ENCODE measurements around the gene CRHR1.

Gene CRHR1

DNA sequence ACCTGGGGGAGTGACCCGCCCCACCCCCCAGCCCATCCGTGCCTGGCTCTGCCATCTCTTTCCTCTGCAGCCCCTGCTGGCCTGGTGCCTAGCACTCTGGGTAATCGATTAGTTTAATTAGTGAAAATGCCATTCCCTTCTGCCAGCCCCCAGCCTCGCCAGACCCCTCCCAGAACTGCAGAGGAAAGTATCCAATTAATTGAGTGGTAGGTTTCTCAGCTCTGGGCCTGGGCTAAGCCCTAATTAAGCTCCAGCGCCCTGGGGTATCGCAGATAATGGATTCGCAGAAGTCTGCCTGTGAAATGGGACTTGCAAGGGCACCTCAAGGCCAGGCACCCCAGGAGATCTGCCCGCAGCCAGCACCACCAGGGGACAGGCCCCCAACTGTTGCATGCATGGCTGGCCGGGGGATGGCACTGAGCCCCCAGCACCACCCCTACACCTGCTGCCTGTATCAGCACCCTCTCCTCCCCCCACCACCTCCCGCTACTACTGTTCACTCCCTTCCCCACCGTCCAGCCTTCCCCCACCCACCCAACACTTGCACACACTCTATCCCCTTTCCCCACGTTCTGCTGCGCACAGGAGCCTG, 40.9 kb downstream of the CRHR1 start:
- peak in 2 of 3 experiments; percentile 14 to 41 for DNase-seq

DNA sequence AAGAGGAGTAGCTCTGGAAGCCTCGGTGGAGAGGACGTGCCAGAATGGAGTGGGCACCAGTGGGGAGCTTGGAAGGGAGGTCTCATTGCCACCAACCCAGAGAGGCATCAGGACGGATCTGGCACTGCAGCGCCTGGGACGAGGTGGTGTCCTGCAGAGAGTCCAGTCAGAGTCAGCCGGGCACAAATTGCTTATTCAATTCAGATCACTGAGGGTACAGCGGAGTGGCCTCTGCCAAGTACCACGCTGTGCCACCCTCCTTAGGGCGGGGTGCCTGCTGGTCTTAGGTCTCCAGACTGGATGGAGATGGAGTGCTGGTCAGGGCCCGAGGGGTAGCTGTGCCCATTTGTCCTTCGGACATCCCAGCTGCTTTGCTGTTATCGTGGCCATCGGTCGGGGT, 41.7 kb downstream of the CRHR1 start:
- DNase-seq, result no peak

DNA sequence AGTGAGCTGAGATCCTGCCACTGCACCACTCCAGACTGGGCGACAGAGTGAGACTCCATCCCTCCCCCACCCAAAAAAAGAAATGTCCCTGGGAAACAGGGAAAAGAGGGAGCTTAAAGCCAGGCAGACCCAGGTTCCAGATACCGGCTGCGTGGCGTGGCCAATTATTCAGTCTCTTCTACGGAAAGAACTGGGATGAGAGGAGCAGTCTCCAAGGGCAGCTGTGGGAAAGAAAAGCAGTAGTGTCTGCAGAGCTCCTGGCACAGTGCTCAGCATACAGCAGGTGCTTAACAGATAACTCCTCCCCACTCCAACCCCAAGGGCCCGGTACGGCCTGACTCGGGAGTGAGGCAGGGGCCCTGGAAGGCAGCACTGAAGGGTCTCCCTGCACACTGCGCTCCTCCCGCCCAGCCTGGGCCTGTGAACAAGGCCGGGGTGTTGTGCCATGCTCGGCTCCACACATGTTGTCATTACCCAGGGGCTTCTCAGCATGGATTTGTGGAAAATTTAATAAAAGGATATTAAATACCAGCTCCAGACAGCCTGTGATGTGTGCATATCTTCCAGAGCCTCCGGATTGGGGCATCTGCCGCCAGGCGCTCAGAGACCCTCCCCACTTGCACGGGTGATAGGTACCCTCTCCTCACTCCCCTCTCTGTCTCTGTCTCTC, 42.9 kb downstream of the CRHR1 start:
- no peak for DNase-seq

DNA sequence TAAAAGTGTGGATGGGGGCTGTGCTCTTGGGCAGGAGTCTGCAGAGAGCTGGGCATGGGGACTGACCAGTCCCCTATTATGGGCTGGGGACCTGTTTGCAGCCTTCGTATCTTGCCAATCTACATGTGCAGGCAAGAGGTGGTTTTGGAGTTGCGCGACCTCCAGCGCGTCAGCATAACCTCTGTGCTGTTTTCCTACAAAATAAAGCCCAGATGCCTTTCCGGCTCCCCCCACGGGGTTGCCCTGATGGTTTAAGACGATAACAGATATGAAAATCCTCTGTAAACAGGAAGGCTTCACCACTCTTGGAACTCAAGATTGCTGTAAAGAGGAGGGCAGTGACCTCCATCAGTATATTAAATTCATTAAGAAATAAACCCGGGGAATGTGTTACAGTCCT, 44.1 kb downstream of the CRHR1 start:
- DNase-seq, result no peak

DNA sequence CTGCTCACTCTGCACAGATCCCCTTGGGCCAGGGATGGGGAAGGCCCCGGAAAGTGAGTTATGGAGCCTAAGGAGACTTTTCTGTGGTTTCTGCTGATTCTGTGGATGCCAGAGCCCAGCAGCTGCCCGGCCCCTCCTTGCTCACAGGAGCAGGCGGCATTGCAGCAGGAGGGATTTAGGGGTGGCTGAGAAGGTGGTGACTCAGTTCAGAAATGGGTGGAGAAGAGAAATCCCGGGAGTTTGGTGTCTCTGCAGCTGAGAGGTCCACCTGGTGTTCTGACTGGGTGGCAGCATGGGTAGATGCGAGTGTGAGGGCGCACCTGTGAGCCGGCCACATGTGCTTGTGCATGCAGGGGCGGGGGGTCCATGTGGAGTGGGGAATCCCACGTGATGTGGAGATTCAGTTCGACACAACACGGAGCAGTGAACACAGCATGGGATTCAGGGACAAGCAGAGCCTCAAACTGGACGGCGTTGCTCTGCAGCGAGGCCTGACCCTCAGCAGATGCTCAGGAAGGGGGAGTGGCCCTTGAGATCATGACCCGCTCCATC, 44.5 kb downstream of the CRHR1 start:
- no peak for DNase-seq

DNA sequence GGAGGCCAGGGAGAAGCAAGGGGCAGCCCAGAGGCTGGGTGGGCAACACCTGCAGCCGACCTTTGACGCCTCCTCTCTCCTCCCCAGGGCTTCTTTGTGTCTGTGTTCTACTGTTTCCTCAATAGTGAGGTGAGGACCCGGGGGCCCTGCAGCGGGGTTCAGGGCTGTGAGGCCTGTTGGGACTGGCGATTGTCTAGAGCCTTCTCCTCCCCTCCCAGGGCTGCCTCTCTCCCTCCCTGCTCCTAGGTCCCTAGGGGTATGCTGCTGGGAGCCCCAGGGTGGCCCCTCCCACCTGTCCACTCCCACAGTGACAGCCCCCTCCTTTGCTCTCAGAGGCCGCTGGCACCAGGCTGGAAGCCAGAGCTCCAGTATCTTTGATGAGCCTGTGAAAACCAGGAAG, 49.8 kb downstream of the CRHR1 start:
- DNase-seq, result peak in 1 of 3 experiments; percentile 27

DNA sequence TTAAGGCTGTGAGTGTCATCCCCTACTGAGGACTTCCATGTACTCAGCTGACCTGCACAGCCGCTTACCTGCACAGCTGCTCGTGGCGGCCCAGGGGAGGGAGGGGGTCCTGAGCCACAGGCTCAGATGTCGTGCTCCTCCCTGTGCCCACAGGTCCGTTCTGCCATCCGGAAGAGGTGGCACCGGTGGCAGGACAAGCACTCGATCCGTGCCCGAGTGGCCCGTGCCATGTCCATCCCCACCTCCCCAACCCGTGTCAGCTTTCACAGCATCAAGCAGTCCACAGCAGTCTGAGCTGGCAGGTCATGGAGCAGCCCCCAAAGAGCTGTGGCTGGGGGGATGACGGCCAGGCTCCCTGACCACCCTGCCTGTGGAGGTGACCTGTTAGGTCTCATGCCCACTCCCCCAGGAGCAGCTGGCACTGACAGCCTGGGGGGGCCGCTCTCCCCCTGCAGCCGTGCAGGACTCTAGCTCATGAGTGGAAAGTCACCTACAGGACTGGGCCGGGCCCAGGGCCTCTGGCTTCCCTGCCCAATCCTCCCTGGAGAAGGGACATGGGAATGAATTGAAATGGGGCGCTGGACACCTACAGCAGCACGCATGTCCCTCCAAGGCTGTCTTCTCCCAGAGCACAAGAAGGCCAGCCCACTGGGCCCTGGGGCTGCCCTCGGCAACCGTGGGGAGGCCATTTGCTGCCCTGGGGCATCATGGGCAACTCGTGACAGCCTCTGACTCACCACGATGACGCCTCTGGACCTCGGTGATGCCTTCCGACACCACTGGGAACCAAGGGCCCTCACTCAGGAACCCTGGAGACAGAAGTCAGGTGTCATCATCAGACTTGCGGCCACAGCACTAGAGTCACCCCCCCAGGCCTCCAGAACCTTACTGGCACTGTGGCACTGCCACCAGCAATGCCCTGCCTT, 50.6 kb downstream of the CRHR1 start:
- no peak for DNase-seq

DNA sequence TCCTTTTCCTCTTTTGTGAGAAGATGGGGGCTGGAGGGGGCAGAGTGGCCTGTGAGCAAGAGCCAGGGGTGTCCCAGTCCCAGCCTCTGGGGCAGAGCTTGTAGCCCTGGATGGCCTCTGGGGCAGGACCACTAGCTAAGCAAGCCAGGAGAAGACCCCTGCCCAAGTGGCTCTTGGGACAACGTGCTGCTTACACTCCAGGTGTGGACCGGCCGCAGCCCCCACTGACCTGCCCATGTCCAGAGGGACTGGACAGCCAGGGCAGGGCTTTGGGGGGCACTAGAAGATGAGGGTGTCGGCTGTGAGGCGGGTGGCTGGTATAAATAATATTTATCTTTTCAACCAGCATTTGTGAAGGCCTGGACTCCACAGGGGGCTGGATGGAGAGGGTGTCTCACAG, 51.4 kb downstream of the CRHR1 start:
- no peak for DNase-seq

DNA sequence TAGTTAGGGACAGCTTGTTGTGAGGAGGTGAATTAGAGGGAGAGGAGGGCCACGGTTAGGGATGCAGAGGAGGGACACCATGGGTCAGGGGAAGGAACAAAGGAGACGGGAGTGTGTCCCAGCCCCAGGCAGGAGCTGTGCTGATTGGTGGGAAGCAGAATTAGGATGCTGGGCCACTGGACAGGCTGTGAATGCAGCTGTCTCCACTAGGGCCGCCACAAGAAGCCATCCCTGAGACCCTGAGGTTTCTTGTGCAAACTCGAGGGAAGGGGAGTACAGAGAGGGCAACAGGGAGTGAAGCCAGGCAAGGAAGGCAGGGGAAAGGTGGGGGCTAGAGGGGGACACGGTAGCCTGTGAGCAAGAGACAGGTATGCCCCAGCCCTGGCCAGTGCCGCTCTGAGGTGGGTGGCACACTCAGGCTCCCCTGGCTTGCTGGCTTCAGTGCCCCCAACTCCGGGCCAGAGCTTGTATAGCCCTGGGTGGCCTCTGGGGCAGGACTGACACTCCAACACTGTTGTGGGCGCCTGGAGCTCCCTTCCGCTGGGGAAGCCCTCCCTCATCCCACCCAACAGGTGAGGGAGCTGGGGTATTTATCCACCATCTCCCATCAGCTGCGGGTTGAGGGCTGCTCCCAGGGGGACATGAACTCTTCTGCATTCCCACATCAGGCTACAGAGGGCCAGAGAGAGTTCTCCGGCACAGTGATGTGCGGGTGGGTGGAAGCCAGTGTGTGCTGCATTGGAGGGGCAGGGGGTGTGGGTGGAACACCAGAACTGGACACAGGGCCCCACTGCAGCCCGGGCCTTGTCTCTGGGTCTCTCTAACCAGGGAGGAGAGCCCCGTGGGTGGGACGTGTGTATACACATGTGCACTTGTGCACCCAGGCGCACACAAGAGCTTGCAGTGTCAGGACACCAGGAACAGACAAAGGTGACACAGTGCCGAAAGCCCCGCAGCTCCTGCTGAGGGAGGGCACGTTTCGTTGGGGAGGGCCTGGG, 52.2 kb downstream of the CRHR1 start:
- DNase-seq, result no peak

DNA sequence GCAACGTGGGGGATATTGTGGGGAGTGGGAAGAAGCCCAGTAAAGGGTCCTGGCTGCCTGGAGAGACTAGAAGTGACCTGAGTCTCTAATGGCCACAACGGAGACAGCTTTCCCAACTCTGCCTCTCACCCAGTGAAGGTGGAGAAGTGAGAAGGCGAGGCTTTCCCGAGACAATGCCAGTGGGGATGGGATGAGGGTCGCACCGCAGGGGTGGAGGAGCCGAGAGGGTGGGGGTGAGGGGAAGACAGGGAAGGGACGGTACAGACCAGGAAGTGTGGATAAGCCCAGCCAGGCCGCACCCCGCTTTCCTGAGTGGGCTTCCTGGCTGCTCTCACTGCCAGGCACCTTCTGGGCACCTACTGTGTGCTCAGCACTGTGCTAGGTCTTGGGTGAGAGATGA, 53.1 kb downstream of the CRHR1 start:
- DNase-seq, result no peak

DNA sequence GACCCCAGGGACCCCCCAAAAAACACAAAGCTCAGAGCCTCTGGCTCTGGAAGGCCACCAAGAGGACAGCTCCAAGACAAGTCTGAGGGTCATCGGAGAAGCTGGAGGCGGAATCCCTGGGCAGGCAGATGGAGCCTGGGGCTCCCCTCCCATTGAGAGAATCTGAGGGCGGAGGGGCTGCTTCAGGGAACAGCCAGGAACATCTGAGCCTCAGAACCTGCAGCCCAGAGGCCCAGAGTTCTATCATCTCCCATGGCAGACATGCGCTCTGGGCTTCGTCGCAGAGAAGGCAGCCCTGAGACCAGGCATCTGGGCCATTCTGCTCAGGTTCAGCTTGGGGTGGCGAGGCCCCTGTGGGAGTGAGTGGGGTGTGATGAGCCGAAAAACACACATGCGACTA, 53.5 kb downstream of the CRHR1 start:
- DNase-seq, result no peak

DNA sequence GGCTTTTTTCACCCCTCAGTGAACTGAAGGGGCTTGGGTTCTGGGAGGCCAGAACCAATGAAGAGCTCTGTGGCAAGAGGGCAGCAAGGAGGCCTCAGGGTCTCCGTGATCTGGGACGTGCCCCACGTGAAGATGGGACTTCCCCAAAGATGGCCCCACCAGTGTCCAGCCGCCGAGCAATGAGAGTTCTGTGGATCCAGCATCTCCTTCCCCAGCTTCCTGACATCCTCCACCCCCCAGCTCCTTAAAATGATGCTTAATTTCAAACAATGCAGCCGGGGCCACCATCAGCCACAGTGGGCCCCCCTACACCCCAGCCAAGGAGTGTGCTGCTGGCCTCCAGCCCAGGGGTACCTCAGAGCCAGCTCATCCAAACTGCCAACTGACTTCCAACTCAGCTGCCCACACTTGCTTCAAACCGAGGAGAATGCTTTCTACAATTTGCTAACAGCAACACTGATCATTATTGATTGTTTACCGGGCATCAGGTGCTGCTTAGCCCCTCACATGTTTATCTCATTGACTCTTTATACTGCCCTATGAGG, 54.7 kb downstream of the CRHR1 start:
- DNase-seq, result no peak

DNA sequence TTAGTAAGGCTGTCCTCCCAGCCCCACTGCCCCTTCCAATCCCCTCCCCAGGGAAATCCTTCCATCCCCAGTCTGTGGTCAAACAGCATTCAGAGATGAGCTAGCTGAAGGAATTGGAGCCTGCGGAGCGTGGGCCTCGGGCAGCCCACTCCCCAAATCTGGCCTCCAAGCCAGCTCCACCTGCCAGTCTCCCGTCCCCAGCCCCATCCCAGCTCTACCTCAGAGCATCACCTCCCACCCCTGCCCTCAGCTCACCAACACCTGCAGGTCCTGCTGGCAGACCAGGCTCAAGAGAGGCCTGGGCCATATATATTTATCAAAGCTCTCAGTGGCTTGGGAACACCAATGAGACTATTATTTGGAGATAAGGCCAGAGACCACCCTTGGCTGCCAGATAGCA, 55.3 kb downstream of the CRHR1 start:
- no peak for DNase-seq

DNA sequence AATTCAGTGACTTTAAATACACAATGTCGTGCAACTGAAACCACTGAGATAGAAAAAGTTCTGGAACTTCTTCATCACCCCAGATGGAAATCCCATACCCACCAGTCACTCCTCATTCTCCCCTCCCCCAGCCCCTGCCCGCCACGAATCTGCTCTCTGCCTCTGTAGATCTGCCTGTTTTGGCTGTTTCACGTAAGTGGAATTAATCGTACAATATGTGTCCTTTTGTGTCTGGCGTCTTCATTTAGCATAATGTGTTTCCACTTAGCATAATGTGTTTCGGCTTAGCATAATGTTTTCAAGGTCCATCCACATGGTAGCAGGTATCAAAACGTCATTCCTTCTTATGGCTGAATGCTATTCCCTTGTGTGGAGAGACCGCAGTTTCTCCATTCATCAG, 57.1 kb downstream of the CRHR1 start:
- peak in 1 of 3 experiments; percentile 31 for DNase-seq

DNA sequence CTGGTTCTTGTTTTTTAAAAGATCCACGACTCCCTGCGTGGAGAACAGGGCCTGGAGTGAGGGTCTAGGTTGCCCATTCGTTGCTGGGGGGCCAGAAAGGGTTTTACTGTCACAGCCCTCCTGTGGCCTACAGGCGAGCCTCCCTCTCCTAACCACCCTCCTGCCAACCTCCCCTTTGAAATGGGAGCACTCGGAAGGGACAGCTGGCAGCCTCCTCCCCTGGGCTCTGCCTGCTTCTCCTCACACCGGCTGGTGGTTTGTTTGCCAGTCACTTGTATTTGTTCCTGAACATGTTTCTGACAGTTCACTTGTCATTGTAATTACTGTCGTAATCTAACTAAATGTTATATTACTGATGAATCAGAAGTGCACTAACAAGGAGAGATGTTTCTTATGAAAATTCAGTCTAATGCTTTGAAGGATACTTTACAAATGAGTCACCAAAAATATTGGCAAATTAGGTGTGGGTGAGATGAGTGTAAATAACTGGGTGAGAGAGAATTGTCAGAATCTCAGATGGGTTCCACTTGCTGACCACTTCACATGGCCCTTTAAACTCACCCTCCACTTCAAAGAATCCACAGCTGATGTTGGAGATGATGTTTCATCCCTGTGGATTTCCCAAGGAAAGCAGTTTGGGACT, 57.9 kb downstream of the CRHR1 start:
- DNase-seq, result peak; percentile 34 to 83 (median 49)

DNA sequence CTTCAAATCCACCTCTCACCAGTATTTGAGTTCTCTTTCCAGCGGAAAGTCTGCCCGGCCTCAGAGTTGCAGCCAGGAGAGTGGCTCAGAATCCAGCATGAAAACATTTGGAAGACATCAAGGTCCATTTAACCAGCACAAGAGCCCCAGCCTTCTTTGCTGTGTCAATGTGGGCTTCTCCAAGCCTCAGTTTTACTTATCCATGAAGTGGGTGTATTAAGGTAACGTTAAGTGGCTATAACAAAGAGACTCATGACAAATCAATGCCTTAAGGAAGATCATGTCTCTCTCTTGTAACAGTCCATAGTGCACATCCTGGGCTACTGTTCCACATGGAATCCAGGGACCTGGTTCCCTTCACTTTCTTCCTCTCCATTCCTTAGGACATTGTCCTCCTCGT, 59.6 kb downstream of the CRHR1 start:
- DNase-seq, result no peak

DNA sequence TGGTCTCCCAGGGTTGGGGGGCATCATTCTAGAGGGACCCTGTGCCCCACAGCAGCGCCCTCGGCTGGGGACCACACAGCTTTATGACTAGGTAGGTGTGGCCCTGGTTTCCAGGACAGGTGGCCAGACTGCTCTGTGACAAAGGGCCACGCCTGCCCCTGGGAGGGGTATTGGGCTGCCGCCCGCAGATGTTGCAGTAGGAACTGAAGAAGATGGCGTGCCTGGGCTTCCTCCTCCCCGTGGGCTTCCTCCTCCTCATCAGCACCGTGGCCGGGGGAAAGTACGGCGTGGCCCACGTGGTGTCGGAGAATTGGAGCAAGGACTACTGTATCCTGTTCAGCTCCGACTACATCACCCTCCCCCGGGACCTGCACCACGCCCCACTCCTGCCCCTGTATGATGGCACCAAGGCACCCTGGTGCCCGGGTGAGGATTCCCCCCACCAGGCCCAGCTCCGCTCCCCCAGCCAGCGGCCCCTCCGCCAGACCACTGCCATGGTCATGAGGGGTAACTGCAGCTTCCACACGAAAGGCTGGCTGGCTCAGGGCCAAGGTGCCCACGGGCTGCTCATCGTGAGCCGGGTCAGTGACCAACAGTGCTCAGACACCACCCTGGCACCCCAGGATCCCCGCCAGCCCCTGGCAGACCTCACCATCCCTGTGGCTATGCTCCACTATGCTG, 60.7 kb downstream of the CRHR1 start, which contains the start of gene SPPL2C:
SPPL2C (plus strand) TSS at position 187 of the 681 bp plus-strand sequence; CDS start at position 213, 26 bp downstream.
- DNase-seq, result no peak

DNA sequence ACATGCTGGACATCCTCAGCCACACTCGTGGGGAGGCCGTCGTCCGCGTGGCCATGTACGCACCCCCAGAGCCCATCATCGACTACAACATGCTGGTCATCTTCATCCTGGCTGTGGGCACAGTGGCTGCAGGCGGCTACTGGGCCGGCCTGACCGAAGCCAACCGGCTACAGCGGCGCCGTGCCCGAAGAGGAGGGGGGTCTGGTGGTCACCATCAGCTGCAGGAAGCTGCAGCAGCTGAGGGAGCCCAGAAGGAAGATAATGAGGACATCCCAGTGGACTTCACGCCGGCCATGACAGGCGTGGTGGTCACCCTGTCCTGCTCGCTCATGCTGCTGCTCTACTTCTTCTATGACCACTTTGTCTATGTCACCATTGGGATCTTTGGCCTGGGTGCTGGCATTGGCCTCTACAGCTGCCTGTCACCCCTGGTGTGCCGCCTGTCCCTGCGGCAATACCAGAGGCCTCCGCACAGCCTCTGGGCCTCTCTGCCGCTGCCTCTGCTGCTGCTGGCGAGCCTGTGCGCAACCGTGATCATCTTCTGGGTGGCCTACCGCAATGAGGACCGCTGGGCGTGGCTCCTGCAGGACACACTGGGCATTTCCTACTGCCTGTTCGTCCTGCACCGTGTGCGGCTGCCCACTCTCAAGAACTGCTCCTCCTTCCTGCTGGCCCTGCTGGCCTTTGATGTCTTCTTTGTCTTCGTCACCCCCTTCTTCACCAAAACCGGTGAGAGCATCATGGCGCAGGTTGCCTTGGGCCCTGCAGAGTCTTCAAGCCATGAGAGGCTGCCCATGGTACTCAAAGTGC, 61.5 kb downstream of the CRHR1 start:
- DNase-seq, result no peak

DNA sequence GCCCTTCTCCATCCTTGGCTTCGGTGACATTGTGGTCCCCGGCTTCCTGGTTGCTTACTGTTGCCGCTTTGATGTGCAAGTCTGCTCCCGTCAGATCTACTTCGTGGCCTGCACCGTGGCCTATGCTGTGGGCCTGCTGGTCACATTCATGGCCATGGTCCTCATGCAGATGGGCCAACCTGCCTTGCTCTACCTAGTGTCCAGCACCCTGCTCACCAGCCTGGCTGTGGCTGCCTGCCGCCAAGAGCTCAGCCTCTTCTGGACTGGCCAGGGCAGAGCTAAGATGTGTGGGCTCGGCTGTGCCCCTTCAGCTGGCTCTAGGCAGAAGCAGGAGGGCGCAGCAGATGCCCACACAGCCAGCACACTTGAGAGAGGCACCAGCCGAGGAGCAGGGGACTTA, 62.1 kb downstream of the CRHR1 start:
- no peak for DNase-seq

DNA sequence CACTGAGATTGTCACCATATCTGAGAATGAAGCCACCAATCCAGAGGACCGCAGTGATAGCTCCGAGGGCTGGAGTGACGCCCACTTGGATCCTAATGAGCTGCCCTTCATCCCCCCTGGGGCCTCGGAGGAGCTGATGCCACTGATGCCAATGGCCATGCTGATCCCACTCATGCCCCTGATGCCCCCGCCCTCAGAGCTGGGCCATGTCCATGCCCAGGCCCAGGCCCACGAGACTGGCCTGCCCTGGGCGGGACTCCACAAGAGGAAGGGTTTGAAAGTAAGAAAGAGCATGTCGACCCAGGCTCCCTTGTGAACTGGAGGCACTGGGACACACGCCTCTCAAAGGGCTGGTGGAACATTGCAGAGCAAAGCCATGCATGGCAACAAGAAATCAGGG, 62.5 kb downstream of the CRHR1 start:
- no peak for DNase-seq
